Measurements from ENCODE around the gene CACNA2D4.

The CACNA2D4 gene

GRCh38 chr12:1859643-1860042 is 58.8 kb downstream of the CACNA2D4 start:
- Histone ChIP-seq H3K27me3 (ENCODE audit: insufficient read depth, low read length) (peaks cover 13% of the 10 kb centered on the region), H3K4me1 (ENCODE audit: insufficient read depth, low read length) (no peaks in the 10 kb centered on the region), H3K9me3 (ENCODE audit: low read length) (no peaks in the 10 kb centered on the region), H3K36me3 (ENCODE audit: insufficient read depth, low read length) (no peaks in the 10 kb centered on the region), H3K4me3 (ENCODE audit: low read length) (no peak overlapping the region), H2AFZ (ENCODE audit: low read depth, low read length) (no peak overlapping the region)

GRCh38 chr12:1858456-1858855 is 60.0 kb downstream of the CACNA2D4 start:
- Histone ChIP-seq H3K36me3 (ENCODE audit: insufficient read depth, low read length) (no peaks in the 10 kb centered on the region), H2AFZ (ENCODE audit: low read depth, low read length) (no peak overlapping the region), H3K9me3 (ENCODE audit: low read length) (no peaks in the 10 kb centered on the region), H3K27me3 (ENCODE audit: insufficient read depth, low read length) (peaks cover 15% of the 10 kb centered on the region), H3K4me3 (ENCODE audit: low read length) (no peak overlapping the region), H3K4me1 (ENCODE audit: insufficient read depth, low read length) (no peaks in the 10 kb centered on the region)

GRCh38 chr12:1857821-1858220 is 60.6 kb downstream of the CACNA2D4 start:
- Histone ChIP-seq H3K36me3 (ENCODE audit: insufficient read depth, low read length) (no peaks in the 10 kb centered on the region), H3K9me3 (ENCODE audit: low read length) (no peaks in the 10 kb centered on the region), H2AFZ (ENCODE audit: low read depth, low read length) (no peak overlapping the region), H3K4me3 (ENCODE audit: low read length) (no peak overlapping the region), H3K27me3 (ENCODE audit: insufficient read depth, low read length) (peaks cover 15% of the 10 kb centered on the region), H3K4me1 (ENCODE audit: insufficient read depth, low read length) (no peaks in the 10 kb centered on the region)

- no peaks in the 10 kb centered on the region for H3K9me3 ChIP-seq (ENCODE audit: low read length)
- no peak overlapping the region for H3K4me3 ChIP-seq (ENCODE audit: low read length)
- no peaks in the 10 kb centered on the region for H3K36me3 ChIP-seq (ENCODE audit: insufficient read depth, low read length)
These were observed 61.4 kb downstream of the CACNA2D4 start for GRCh38 chr12:1857086-1857485.

GRCh38 chr12:1855241-1855640 is 63.2 kb downstream of the CACNA2D4 start:
- Histone ChIP-seq H3K9me3 (ENCODE audit: low read length) (no peaks in the 10 kb centered on the region), H3K4me1 (ENCODE audit: insufficient read depth, low read length) (no peaks in the 10 kb centered on the region), H3K4me3 (ENCODE audit: low read length) (no peak overlapping the region), H3K27me3 (ENCODE audit: insufficient read depth, low read length) (peaks cover 15% of the 10 kb centered on the region), H2AFZ (ENCODE audit: low read depth, low read length) (no peak overlapping the region), H3K36me3 (ENCODE audit: insufficient read depth, low read length) (no peaks in the 10 kb centered on the region)

More at GRCh38 chr12:1857086-1857485, 61.4 kb downstream of the CACNA2D4 start:
- no peaks in the 10 kb centered on the region for H3K4me1 ChIP-seq (ENCODE audit: insufficient read depth, low read length)
- H2AFZ ChIP-seq (ENCODE audit: low read depth, low read length) = no peak overlapping the region
- peaks cover 15% of the 10 kb centered on the region for H3K27me3 ChIP-seq (ENCODE audit: insufficient read depth, low read length)

GRCh38 chr12:1853716-1854115 is 64.7 kb downstream of the CACNA2D4 start:
- Histone ChIP-seq H3K27me3 (ENCODE audit: insufficient read depth, low read length) (peaks cover 15% of the 10 kb centered on the region), H3K4me3 (ENCODE audit: low read length) (no peak overlapping the region), H3K4me1 (ENCODE audit: insufficient read depth, low read length) (no peaks in the 10 kb centered on the region), H3K36me3 (ENCODE audit: insufficient read depth, low read length) (no peaks in the 10 kb centered on the region), H2AFZ (ENCODE audit: low read depth, low read length) (no peak overlapping the region), H3K9me3 (ENCODE audit: low read length) (no peaks in the 10 kb centered on the region)

GRCh38 chr12:1852076-1852475 is 66.4 kb downstream of the CACNA2D4 start:
- no peak overlapping the region for H2AFZ ChIP-seq (ENCODE audit: low read depth, low read length)
- no peak overlapping the region for H3K4me3 ChIP-seq (ENCODE audit: low read length)
- H3K9me3 ChIP-seq (ENCODE audit: low read length) = no peaks in the 10 kb centered on the region
- H3K27me3 ChIP-seq (ENCODE audit: insufficient read depth, low read length) = peaks cover 9% of the 10 kb centered on the region
- H3K4me1 ChIP-seq (ENCODE audit: insufficient read depth, low read length) = no peaks in the 10 kb centered on the region
- no peaks in the 10 kb centered on the region for H3K36me3 ChIP-seq (ENCODE audit: insufficient read depth, low read length)

- Histone ChIP-seq H3K27me3 (ENCODE audit: insufficient read depth, low read length) (peaks cover 10% of the 10 kb centered on the region), H3K9me3 (ENCODE audit: low read length) (no peaks in the 10 kb centered on the region), H3K36me3 (ENCODE audit: insufficient read depth, low read length) (no peaks in the 10 kb centered on the region), H3K4me1 (ENCODE audit: insufficient read depth, low read length) (no peaks in the 10 kb centered on the region), H3K4me3 (ENCODE audit: low read length) (no peak overlapping the region), H2AFZ (ENCODE audit: low read depth, low read length) (no peak overlapping the region)
These were observed 67.2 kb downstream of the CACNA2D4 start for GRCh38 chr12:1851151-1851701.

GRCh38 chr12:1848745-1849144 is 69.7 kb downstream of the CACNA2D4 start:
- no peak overlapping the region for H2AFZ ChIP-seq (ENCODE audit: low read depth, low read length)
- no peaks in the 10 kb centered on the region for H3K4me1 ChIP-seq (ENCODE audit: insufficient read depth, low read length)
- H3K27me3 ChIP-seq (ENCODE audit: insufficient read depth, low read length) = peaks cover 21% of the 10 kb centered on the region
- no peaks in the 10 kb centered on the region for H3K36me3 ChIP-seq (ENCODE audit: insufficient read depth, low read length)
- H3K4me3 ChIP-seq (ENCODE audit: low read length) = no peak overlapping the region
- H3K9me3 ChIP-seq (ENCODE audit: low read length) = no peaks in the 10 kb centered on the region

GRCh38 chr12:1848146-1848545 is 70.3 kb downstream of the CACNA2D4 start:
- Histone ChIP-seq H3K4me3 (ENCODE audit: low read length) (no peak overlapping the region), H3K9me3 (ENCODE audit: low read length) (no peaks in the 10 kb centered on the region), H3K36me3 (ENCODE audit: insufficient read depth, low read length) (no peaks in the 10 kb centered on the region), H2AFZ (ENCODE audit: low read depth, low read length) (no peak overlapping the region), H3K27me3 (ENCODE audit: insufficient read depth, low read length) (peaks cover 24% of the 10 kb centered on the region), H3K4me1 (ENCODE audit: insufficient read depth, low read length) (no peaks in the 10 kb centered on the region)

GRCh38 chr12:1847411-1847810 is 71.0 kb downstream of the CACNA2D4 start:
- H3K27me3 ChIP-seq (ENCODE audit: insufficient read depth, low read length) = peaks cover 24% of the 10 kb centered on the region

GRCh38 chr12:1846421-1847405 is 71.7 kb downstream of the CACNA2D4 start:
- Histone ChIP-seq H3K27me3 (ENCODE audit: insufficient read depth, low read length) (peaks cover 24% of the 10 kb centered on the region), H3K4me3 (ENCODE audit: low read length) (no peak overlapping the region), H3K4me1 (ENCODE audit: insufficient read depth, low read length) (peaks cover 3% of the 10 kb centered on the region), H2AFZ (ENCODE audit: low read depth, low read length) (no peak overlapping the region), H3K36me3 (ENCODE audit: insufficient read depth, low read length) (no peaks in the 10 kb centered on the region), H3K9me3 (ENCODE audit: low read length) (no peaks in the 10 kb centered on the region)

More at GRCh38 chr12:1847411-1847810, 71.0 kb downstream of the CACNA2D4 start:
- no peaks in the 10 kb centered on the region for H3K9me3 ChIP-seq (ENCODE audit: low read length)
- no peak overlapping the region for H2AFZ ChIP-seq (ENCODE audit: low read depth, low read length)
- H3K36me3 ChIP-seq (ENCODE audit: insufficient read depth, low read length) = no peaks in the 10 kb centered on the region
- H3K4me3 ChIP-seq (ENCODE audit: low read length) = no peak overlapping the region
- no peaks in the 10 kb centered on the region for H3K4me1 ChIP-seq (ENCODE audit: insufficient read depth, low read length)

- Histone ChIP-seq H3K4me3 (ENCODE audit: low read length) (no peak overlapping the region), H3K4me1 (ENCODE audit: insufficient read depth, low read length) (peaks cover 12% of the 10 kb centered on the region), H3K9me3 (ENCODE audit: low read length) (no peaks in the 10 kb centered on the region), H3K36me3 (ENCODE audit: insufficient read depth, low read length) (no peaks in the 10 kb centered on the region), H2AFZ (ENCODE audit: low read depth, low read length) (no peak overlapping the region), H3K27me3 (ENCODE audit: insufficient read depth, low read length) (peaks cover 27% of the 10 kb centered on the region)
These were observed 72.6 kb downstream of the CACNA2D4 start for GRCh38 chr12:1845886-1846285.
